Prostate gland (tissue), 2 donors: Measurements from ENCODE around the gene PPP5C.

ENCODE experiments used
- CTCF ChIP-seq, 4 experiments: fragments of 200-600 bp in 2 of 4; fragments of 450-650 bp in 2 of 4; sonication (generic) in 2 of 4; IDR thresholded peaks; 1 replicate in 3 of 4; 2 replicates in 1 of 4; pipeline ENCODE4 v1.5.1; 2016 to 2019; ENCODE audit warnings: antibody characterized with exemption in 4 of 4, mild to moderate bottlenecking in 2 of 4, moderate library complexity in 2 of 4
- POLR2AphosphoS5 ChIP-seq: sonication (generic); formaldehyde crosslinking; IDR thresholded peaks from one replicate; pipeline ENCODE4 v1.6.1; 2017; ENCODE audit warnings: antibody characterized with exemption

- TF ChIP-seq POLR2AphosphoS5 (no peak), CTCF (IDR thresholded peaks at IDR 0.05) (no peak)
Observed at GRCh38 chr19:46311444-46311843, 35.4 kb upstream of the PPP5C start.
